Measurements from ENCODE around the gene TRPM1.
"Not testable (repeated sequence)": the region's sequence is repeated elsewhere in the genome, so short reads cannot be mapped to it uniquely, and the experiment has no call there.

The TRPM1 gene

GRCh38 chr15:31116423-31117030 is 15.0 kb upstream of the TRPM1 start:
- ATAC-seq = no peak

GRCh38 chr15:31111091-31111647 is 9.6 kb upstream of the TRPM1 start:
- no peak for ATAC-seq

GRCh38 chr15:31108836-31109235 is 7.3 kb upstream of the TRPM1 start:
- ATAC-seq = no peak

- ATAC-seq = no peak
These were observed 5.2 kb upstream of the TRPM1 start for GRCh38 chr15:31106495-31107300.

GRCh38 chr15:31104003-31104402 is 2.5 kb upstream of the TRPM1 start:
- ATAC-seq = no peak

GRCh38 chr15:31102374-31103342 is 1.1 kb upstream of the TRPM1 start:
- no peak for ATAC-seq

- no peak for ATAC-seq
These were observed 455 bp upstream of the TRPM1 start for GRCh38 chr15:31102039-31102321.

GRCh38 chr15:31100738-31101137 is 787 bp downstream of the TRPM1 start:
- ATAC-seq = no peak

GRCh38 chr15:31098953-31099740 is 2.4 kb downstream of the TRPM1 start:
- no peak for ATAC-seq

GRCh38 chr15:31098491-31098917 is 3.0 kb downstream of the TRPM1 start:
- no peak for ATAC-seq

- no peak for ATAC-seq
These were observed 5.0 kb downstream of the TRPM1 start for GRCh38 chr15:31096563-31096962.

GRCh38 chr15:31091481-31091880 is 10.0 kb downstream of the TRPM1 start:
- no peak for ATAC-seq

- ATAC-seq = no peak
These were observed 10.8 kb downstream of the TRPM1 start for GRCh38 chr15:31090766-31091165.

GRCh38 chr15:31089368-31090047 is 12.0 kb downstream of the TRPM1 start:
- no peak for ATAC-seq

GRCh38 chr15:31088672-31089367 is 12.7 kb downstream of the TRPM1 start:
- no peak for ATAC-seq

GRCh38 chr15:31088041-31088440 is 13.5 kb downstream of the TRPM1 start:
- not testable (repeated sequence) for ATAC-seq

GRCh38 chr15:31086344-31086743 is 15.2 kb downstream of the TRPM1 start:
- no peak for ATAC-seq

GRCh38 chr15:31085359-31085758 is 16.2 kb downstream of the TRPM1 start:
- ATAC-seq = no peak

GRCh38 chr15:31084176-31084575 is 17.3 kb downstream of the TRPM1 start:
- no peak for ATAC-seq

GRCh38 chr15:31083370-31083780 is 18.1 kb downstream of the TRPM1 start:
- no peak for ATAC-seq

GRCh38 chr15:31082771-31083369 is 18.7 kb downstream of the TRPM1 start:
- no peak for ATAC-seq

All from activated CD4-positive, CD25-positive, alpha-beta regulatory T cell treated with anti-CD3 and anti-CD28 coated beads, Interleukin-2, amount 50 U/mL, for 24 hours (primary cell).